ENCODE data around the gene PTPRK. TPM values are rescaled to one million over a fixed set of nuclear protein-coding genes. Genes with fewer than 3 reads are reported as not detected.

PTPRK gene
- total RNA-seq, 2 experiments from 2014 or later, result 7.9 to 9.1 TPM

DNA sequence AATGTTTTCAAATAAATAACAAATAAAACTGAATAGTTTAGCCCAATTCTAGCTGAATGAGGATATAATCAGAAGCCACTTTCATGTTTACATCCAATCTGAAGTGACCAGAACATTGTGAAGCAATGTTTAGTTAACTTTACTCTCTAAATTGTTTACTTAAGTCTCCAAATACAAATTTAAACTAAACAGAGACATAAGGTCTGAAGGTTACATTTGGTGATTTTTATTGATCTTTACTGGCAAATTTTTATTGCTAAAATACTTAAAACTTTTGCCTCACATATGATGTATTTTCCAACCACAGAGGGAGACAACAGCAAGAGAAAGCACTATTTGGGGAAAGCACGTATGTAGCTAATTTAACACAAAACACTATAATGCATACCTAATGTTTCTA is 512.7 kb downstream of the PTPRK start:
- ChIA-PET POLR2A (no interaction called here), CTCF (no interaction called here)

DNA sequence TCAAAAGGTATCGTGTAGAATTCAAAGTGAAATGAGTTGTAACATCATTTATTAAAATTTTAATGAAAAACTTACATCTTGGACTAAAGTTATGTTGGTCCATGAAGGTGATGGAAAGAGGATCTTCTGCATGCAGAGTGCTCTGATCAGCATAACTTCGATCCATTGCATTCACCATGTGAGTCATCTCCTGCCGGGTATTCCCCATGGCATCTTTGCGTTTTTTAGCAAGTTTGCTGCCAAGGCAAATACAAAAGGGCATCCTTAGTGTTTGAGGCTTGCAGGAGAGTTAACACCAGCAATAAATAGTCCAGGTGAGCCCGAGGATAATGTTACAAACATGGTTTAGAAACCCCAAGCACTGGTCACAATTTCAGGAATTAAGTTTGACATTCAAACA is 515.4 kb downstream of the PTPRK start:
- ChIA-PET CTCF (no interaction called here), POLR2A (no interaction called here)

DNA sequence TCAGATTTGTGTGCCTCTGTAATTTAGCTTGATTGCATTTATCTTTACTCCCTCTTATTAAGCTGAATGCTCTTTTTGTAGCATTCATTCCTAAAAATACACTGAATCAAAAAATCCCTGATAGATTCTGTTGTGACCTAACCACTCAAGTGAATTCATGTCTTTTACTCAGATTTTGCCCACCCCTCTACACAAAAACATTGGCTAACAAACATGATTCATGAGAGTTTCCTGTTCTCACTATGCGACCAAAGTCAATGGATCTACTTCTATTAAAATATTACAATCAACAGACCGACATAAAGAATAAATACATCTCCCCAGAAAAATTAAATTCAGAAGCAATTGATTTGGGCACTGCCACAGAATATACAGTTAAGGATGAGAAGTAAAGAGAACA is 520.0 kb downstream of the PTPRK start:
- CTCF ChIA-PET, result no interaction called here
- POLR2A ChIA-PET, result no interaction called here

DNA sequence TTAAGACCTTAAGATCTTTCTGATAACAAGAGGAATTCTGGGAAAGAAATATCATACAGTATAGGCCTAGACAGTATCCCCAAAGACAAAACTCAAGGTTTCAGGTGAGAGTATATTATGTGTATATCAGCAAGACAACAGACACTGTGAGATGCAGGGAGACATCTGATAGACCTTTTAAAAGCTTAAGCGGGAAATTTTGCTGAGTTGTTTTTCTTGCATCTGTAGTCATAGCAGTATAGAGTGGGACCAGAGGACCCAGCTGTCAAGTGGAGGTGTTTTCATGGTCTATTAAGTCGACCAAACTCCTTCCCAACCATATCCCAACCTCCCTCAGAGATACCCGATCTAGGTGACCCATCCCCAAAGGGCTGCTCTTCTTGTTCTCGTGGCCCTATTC is 521.4 kb downstream of the PTPRK start:
- CTCF ChIA-PET, result no interaction called here
- POLR2A ChIA-PET, result no interaction called here

GRCh38 chr6:127997496-127998164 is 522.8 kb downstream of the PTPRK start:
- ChIA-PET POLR2A (no interaction called here), CTCF (no interaction called here)

DNA sequence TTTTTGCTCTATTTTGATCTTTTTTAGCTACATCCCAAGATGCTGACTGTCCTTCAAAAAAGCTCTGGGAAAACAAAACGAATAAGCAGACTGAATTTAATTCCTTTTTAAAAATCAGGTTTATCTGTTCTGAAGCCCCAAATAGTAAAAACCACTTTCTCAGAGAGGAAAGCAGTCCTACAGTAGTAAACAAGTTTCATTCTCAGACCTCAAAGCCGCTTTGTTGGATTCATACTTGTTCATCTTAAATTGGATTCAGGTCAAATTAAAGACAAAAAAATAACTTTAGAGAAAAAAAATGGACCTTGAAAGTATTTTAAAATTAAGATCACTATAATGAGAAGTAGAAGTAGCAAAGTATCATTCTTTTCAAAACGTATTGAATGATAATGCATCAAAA is 523.5 kb downstream of the PTPRK start:
- ChIA-PET POLR2A (no interaction called here), CTCF (no interaction called here)

GRCh38 chr6:127992144-127992543 is 528.3 kb downstream of the PTPRK start:
- POLR2A ChIA-PET, result interaction anchor here (0.6 kb wide), 1 partner anchor 90 kb away, joined by 7 read pairs; no protein-coding TSS in a partner anchor
- CTCF ChIA-PET, result interaction anchor here (1.9 kb wide), 1 partner anchor 14 kb away, joined by 8 read pairs; no protein-coding TSS in a partner anchor

- POLR2A ChIA-PET, result interaction anchor here (0.7 kb wide), 1 partner anchor 176 kb away, joined by 3 read pairs; no protein-coding TSS in a partner anchor
- CTCF ChIA-PET, result no interaction called here
Measured at GRCh38 chr6:127990074-127990473, 530.3 kb downstream of the PTPRK start.

DNA sequence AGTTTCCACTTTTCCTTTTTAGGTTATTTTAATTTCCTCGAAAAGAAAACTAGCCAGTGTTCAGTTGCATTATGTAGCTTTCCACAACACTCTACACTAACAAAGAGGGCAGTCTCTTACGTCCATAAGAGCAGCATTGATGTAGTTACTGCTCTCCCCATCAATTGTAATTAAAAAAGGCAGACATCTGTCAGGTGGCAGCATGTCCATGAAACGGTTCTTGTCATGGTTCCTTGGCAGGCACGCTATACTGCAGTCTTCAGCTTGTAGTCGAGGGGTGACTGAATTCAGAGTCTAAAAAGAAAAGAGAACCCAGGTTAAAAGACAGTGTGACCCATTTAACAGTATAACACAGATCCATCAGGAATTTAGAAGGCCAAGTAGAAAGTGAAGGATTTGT is 539.4 kb downstream of the PTPRK start:
- ChIA-PET POLR2A (no interaction called here), CTCF (no interaction called here)

DNA sequence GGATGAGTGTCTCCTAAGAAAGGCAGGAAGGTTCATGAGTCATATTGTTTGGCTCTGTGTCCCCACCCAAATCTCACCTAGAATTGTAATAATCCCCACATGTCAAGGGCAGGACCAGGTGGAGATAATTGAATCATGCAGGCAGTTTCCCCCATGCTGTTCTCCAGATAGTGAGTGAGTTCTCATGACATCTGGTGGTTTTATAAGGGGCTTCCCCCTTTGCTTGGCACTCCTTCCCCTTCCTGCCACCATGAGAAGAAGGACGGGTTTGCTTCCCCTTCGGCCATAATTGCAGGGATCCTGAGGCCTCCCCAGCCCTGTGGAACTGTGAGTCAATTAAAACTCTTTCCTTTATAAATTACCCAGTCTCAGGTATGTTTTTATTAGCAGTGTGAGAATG is 542.2 kb downstream of the PTPRK start:
- ChIA-PET POLR2A (interaction anchor here (1.1 kb wide), 1 partner anchor 70 kb away, joined by 6 read pairs; no protein-coding TSS in a partner anchor), CTCF (interaction anchor here (1.1 to 2.7 kb wide), 2 partner anchors 14 to 71 kb away, joined by 4 to 8 read pairs; no protein-coding TSS in a partner anchor)

- ChIA-PET POLR2A (no interaction called here), CTCF (interaction anchor here (0.8 to 1.1 kb wide), 2 partner anchors 58 to 68 kb away, joined by 3 read pairs; no protein-coding TSS in a partner anchor)
Measured at GRCh38 chr6:127976796-127977195, 543.6 kb downstream of the PTPRK start.

DNA sequence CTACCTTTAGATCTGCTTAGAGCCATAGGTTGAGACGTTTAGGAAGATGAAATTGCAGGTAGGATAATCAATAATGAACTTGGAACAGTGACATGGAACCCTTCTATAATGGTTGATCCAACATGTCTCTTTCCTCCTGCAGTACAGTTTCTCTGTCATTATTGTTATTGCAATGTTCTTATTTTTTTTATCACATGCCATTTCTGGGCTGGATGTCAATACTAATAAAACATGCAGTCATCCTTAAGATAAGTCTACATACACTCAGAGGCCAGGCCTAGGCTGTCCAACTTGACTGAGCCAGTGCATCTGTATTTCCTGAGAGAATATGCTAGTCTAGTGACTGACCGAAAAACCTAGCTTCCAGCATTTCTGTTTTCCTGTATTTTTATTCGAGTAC is 544.3 kb downstream of the PTPRK start:
- CTCF ChIA-PET, result no interaction called here

GRCh38 chr6:127972815-127973214 is 547.6 kb downstream of the PTPRK start:
- POLR2A ChIA-PET, result interaction anchor here (1.1 kb wide), 1 partner anchor 75 kb away, joined by 3 read pairs; no protein-coding TSS in a partner anchor
- CTCF ChIA-PET, result interaction anchor here (0.7 to 1.7 kb wide), 4 partner anchors 20 to 117 kb away, joined by 3 to 4 read pairs (median 3); no protein-coding TSS in a partner anchor

More for the DNA sequence above, 544.3 kb downstream of the PTPRK start:
- POLR2A ChIA-PET, result no interaction called here

GRCh38 chr6:127971945-127972391 is 548.4 kb downstream of the PTPRK start:
- CTCF ChIA-PET, result interaction anchor here (0.7 to 1.7 kb wide), 4 partner anchors 20 to 116 kb away, joined by 3 to 4 read pairs (median 3); no protein-coding TSS in a partner anchor
- POLR2A ChIA-PET, result interaction anchor here (1.0 to 1.1 kb wide), 2 partner anchors 70 to 75 kb away, joined by 3 to 5 read pairs; no protein-coding TSS in a partner anchor

DNA sequence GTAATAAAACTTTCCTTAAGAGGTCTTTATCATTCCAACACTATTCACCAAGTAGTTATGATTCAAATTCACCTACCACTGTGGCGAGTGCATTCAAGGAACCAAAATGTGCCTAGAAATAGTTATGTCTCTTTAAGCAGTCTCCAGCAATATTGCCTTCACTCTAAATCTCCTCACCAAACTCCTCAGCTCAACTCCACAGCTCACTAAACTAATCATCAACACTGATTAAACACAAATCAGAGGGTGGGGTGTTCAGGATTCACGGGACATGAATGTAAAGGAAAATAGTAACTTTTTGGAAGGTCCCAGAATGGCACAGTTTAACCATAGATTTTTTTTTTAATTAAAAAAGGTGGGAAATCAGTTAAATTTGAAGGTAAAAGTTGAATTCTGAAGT is 549.0 kb downstream of the PTPRK start:
- POLR2A ChIA-PET, result interaction anchor here (1.0 kb wide), 1 partner anchor 69 kb away, joined by 5 read pairs; no protein-coding TSS in a partner anchor
- CTCF ChIA-PET, result interaction anchor here (1.7 kb wide), 1 partner anchor 21 kb away, joined by 3 read pairs; no protein-coding TSS in a partner anchor

- CTCF ChIA-PET, result interaction anchor here (1.3 kb wide), 1 partner anchor 20 kb away, joined by 3 read pairs; no protein-coding TSS in a partner anchor
- POLR2A ChIA-PET, result interaction anchor here (0.9 kb wide), 1 partner anchor 16 kb away, joined by 3 read pairs; no protein-coding TSS in a partner anchor
Measured at GRCh38 chr6:127969701-127970100, 550.7 kb downstream of the PTPRK start.

GRCh38 chr6:127968394-127968793 is 552.0 kb downstream of the PTPRK start:
- POLR2A ChIA-PET, result no interaction called here
- CTCF ChIA-PET, result interaction anchor here (0.6 kb wide), 1 partner anchor 16 kb away, joined by 3 read pairs; no protein-coding TSS in a partner anchor

DNA sequence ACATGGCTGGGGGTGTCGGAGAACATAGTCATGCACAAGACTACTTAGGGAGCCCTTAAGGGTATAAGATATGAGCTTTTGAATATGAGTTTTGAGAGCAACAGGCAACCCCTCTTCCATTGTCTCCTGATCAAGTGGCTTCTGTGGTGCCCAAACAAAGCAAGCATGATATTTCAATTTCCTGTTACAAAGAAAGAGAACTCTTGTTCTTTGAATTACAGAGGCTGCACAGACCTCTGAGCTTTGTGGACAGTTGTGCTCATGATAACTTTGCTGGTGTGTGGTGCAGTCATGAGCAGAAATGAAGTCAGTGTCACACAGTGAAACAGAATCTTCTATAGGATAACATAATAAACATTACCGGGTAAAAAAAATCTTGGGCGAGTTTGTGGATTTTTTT is 552.7 kb downstream of the PTPRK start:
- ChIA-PET CTCF (interaction anchor here (0.6 kb wide), 1 partner anchor 15 kb away, joined by 3 read pairs; no protein-coding TSS in a partner anchor), POLR2A (no interaction called here)

GRCh38 chr6:127966616-127967015 is 553.8 kb downstream of the PTPRK start:
- ChIA-PET CTCF (no interaction called here), POLR2A (interaction anchor here (0.6 kb wide), 1 partner anchor 26 kb away, joined by 8 read pairs; no protein-coding TSS in a partner anchor)

DNA sequence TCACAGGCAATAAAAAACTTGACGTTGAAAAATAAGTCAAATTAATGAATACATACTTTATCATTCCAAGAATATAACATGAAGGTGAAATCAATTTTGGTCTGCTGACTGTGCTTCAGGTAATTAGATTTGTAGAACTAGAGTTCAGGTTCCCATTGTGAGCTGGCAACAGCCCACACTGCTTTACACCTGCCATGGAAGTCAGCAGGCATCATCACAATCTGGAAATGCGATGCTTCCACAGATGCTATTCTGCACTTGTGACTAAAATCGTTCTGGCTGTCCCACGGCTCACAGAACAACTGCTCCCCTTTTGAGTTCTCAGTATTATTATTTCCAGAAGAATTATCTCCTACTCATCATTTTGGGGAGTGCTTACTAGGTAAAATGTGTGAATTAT is 556.9 kb downstream of the PTPRK start:
- POLR2A ChIA-PET, result no interaction called here
- CTCF ChIA-PET, result no interaction called here

DNA sequence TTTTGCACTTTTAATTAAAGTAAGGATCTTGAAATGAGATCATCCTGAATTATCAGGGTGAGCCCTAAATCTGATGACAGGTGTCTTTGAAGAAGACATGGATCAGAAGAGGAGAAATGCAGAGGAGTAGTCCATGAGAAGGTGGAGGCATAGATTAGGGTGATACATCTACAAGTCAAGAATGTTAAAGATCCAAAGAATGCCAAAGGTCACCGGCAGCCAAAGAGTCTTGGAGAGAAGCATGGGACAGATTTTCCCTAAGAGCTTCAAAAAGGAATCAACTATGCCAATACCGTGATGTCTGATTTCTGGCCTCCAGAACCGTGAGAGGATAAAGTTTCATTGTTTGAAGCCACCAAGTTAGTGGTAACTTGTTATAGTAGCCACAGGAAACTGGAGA is 560.5 kb downstream of the PTPRK start:
- ChIA-PET CTCF (no interaction called here), POLR2A (interaction anchor here (0.6 kb wide), 1 partner anchor 69 kb away, joined by 4 read pairs; no protein-coding TSS in a partner anchor)
